GM10266 (cell line): Measurements from ENCODE around the gene MCRIP2.

ENCODE experiments used
- DNase-seq: peaks from one replicate; pipeline ENCODE4 v3.0.0; 2012; ENCODE audit errors: extremely low spot score
- TF ChIP-seq, protein P1 (sequence below): IDR thresholded peaks from 2 replicates; pipeline ENCODE4 v1.5.1; 2012; ENCODE audit warnings: mild to moderate bottlenecking, low read depth; ENCODE audit not compliant: control insufficient read depth, insufficient read depth; ENCODE audit errors: missing control alignments

The MCRIP2 gene

DNA sequence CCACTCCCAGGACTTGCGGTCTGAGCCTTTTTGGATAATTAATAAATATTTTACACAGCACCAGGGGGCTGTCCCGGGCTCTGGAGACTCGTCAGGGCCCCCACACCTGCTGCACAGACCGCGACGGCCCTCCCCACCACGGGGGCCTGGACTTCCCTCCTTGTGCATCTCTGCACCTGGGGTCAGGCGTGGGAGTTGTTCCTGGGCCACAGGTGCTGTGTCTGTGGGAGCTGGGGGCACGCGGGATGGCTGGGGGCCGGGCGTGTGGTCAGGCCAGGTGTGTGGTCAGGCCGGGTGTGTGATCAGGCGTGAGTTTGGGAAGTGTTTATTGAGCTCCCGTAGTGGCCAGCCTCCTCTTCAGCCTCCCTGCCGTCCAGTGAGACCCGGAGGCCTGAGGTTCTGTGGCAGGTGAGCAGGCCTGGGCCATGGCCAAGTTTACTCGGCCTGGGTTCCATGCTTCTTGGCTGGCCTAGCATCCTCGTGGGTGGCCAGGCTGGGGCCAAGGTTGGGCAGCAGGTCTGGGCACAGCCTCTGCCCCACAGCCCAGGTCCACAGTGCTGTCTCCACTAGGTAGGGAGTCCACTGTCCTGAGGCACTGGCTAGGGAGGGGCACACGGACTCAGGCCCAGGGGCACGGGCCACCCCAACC lies 36.7 kb downstream of the MCRIP2 start:
- TF ChIP-seq, protein P1, sequence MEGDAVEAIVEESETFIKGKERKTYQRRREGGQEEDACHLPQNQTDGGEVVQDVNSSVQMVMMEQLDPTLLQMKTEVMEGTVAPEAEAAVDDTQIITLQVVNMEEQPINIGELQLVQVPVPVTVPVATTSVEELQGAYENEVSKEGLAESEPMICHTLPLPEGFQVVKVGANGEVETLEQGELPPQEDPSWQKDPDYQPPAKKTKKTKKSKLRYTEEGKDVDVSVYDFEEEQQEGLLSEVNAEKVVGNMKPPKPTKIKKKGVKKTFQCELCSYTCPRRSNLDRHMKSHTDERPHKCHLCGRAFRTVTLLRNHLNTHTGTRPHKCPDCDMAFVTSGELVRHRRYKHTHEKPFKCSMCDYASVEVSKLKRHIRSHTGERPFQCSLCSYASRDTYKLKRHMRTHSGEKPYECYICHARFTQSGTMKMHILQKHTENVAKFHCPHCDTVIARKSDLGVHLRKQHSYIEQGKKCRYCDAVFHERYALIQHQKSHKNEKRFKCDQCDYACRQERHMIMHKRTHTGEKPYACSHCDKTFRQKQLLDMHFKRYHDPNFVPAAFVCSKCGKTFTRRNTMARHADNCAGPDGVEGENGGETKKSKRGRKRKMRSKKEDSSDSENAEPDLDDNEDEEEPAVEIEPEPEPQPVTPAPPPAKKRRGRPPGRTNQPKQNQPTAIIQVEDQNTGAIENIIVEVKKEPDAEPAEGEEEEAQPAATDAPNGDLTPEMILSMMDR = no peak
- no peak for DNase-seq

DNA sequence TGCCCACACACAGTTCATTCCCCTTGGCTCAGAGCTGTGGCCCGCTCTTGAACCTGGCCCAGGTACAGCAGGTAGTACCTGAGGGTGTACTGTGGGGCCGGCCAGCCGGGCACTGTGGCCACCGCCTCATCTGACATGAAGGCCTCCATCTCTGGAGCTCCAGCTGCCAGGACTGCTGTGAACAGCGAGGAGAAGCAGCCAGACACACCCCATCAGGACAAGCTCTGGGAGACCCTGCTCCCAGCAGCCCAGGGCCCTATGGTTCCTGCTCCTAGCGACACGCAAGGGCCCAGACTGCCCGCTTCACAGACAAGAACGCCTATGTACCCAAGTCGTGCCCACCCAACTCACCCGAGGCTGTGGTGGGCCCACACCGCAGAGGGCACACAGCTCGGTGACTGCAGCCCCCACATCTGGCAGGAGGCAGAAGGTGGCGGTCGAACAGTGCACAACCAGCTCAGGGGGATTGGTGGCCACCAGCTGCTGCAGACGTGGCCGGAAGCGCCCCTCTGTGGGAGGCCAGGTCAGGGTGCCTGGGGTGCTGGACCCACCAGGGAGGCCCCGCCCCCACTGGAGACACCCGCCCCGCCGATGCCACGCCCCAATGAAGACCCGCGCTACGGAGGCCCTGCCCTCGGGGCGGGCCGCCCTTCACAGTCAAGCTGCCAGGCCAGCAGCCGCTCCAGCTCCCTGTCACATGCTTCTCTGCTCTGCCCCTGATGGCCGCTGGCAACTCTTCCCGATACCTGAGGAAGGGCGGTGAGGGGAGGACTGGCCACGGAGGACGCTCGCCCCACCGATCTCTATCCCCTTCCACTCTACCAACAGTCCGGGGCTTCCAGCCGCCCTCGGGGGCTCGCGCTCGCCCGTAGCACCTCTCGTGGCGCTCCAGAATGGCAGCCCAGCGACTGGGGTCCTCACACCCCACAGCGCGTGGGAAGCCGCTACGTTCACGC lies 37.5 kb downstream of the MCRIP2 start:
- peak; percentile 73 for DNase-seq
- TF ChIP-seq, protein P1 = no peak

DNA sequence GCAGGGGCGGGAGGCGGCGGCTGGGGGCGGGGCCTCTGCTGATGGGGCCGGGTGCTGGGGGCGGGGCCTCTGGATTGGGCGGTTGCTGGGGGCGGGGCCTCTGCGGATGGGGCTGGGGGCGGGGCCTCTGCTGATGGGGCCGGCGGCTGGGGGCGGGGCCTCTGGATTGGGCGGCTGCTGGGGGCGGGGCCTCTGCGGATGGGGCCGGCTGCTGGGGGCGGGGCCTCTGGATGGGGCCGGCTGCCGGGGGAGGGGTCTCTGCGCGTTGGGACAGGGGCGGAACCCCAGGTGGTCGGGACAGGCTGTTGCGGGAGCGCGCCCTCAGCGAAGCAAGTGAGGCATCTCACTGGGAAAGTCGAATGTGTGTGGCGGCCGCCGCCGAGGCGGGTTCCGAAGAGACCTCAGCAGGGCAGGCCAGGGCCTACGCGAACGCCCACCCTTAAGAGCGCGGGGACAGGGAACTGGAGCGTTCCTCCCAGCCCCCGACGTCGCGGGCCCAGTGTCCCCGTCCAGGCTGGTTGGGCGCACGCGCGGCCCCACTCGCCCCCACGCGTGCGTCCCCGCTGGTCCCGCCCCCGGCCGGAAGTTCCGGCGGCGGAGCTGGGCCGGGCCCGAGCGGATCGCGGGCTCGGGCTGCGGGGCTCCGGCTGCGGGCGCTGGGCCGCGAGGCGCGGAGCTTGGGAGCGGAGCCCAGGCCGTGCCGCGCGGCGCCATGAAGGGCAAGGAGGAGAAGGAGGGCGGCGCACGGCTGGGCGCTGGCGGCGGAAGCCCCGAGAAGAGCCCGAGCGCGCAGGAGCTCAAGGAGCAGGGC lies 38.4 kb downstream of the MCRIP2 start, which contains the start of gene STUB1:
TSS of gene STUB1 (plus strand) at position 597 of the 811 bp plus-strand sequence. CDS start at position 713, 116 bp downstream.
- peak; percentile 94 for DNase-seq
- TF ChIP-seq, protein P1 = no peak

DNA sequence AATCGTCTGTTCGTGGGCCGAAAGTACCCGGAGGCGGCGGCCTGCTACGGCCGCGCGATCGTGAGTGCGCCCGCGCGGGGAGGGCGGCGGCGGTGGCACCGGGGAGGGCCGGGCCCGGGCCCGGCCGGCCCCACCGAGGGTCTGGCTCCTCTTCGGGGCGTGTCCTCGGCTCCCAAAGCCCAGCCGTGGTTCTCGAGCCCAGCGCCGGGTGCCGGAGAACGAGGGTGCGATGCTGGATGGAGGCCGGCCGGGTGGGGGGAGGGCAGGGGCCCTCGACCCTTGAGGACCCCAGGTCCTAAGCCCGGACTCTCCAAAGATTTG lies 39.0 kb downstream of the MCRIP2 start:
- TF ChIP-seq, protein P1 = no peak
- no peak for DNase-seq

DNA sequence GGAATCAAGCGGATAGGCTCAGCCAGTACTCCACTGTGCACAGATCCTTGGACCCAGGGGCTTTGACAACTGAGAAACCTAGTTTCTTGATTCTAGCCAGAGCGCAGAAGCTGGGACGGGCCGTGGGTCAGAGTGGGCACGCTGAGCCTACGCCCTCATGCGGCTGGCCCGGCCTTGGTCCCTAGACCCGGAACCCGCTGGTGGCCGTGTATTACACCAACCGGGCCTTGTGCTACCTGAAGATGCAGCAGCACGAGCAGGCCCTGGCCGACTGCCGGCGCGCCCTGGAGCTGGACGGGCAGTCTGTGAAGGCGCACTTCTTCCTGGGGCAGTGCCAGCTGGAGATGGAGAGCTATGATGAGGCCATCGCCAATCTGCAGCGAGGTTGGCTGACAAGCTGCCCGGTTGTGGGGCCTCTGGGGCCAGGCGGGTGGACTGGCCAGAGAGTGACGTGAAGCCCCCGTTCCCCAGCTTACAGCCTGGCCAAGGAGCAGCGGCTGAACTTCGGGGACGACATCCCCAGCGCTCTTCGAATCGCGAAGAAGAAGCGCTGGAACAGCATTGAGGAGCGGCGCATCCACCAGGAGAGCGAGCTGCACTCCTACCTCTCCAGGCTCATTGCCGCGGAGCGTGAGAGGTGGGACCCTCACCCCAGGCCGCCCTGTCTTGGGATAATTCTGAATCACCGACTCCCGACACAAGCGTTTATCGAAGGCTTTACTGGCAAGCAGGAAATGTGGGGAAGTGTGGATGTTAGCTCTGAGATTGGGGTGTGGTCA lies 39.5 kb downstream of the MCRIP2 start:
- no peak for DNase-seq

More for the DNA sequence above, 39.5 kb downstream of the MCRIP2 start:
- TF ChIP-seq, protein P1 = peak; percentile 25
